CD14-positive monocyte (primary cell): Measurements from ENCODE around the gene FAM221B. TPM values are rescaled to one million over a fixed set of nuclear protein-coding genes. Genes with fewer than 3 reads are reported as not detected.
A peak's percentile ranks its signal among the peaks of the same experiment; 100 is the strongest.

Experiments used
- DNase-seq, 3 donors: peaks; one replicate each; pipeline ENCODE4 v3.0.0-alpha.2; 2011 to 2022
- H2AFZ ChIP-seq: 2 replicates; pipeline ENCODE4 v1.6.0; 2012; ENCODE audit warnings: mild to moderate bottlenecking, low read depth, low read length, inconsistent platforms; ENCODE audit not compliant: insufficient read depth, poor library complexity, severe bottlenecking
- H3K27ac ChIP-seq, 2 donors: 1 replicate in 1 of 2; 2 replicates in 1 of 2; pipeline ENCODE4 v1.5.1; 2012 to 2013; ENCODE audit warnings: low read length in 2 of 2, control low read depth in 1 of 2, inconsistent platforms in 1 of 2, low read depth in 1 of 2, mild to moderate bottlenecking in 1 of 2
- H3K27me3 ChIP-seq, 2 donors: one replicate each; pipeline versions ENCODE4 v1.6.0 to v1.6.1; 2011 to 2013; ENCODE audit warnings: low read length in 2 of 2; ENCODE audit not compliant: control insufficient read depth in 2 of 2, insufficient read depth in 2 of 2
- H3K36me3 ChIP-seq, 2 donors: replicated peaks in 1 of 2; 1 replicate in 1 of 2; 2 replicates in 1 of 2; pipeline versions ENCODE4 v1.5.1 to v1.6.1; 2012 to 2013; ENCODE audit warnings: low read length in 2 of 2, control low read depth in 1 of 2, inconsistent platforms in 1 of 2, mild to moderate bottlenecking in 1 of 2; ENCODE audit not compliant: insufficient read depth in 2 of 2, control insufficient read depth in 1 of 2
- H3K4me1 ChIP-seq, 2 donors: 1 replicate in 1 of 2; 2 replicates in 1 of 2; pipeline versions ENCODE4 v1.5.1 to v1.6.1; 2012 to 2013; ENCODE audit warnings: low read length in 2 of 2, control low read depth in 1 of 2, inconsistent platforms in 1 of 2, mild to moderate bottlenecking in 1 of 2, moderate library complexity in 1 of 2; ENCODE audit not compliant: insufficient read depth in 2 of 2, control insufficient read depth in 1 of 2
- H3K4me2 ChIP-seq: replicated peaks from 2 replicates; pipeline ENCODE3; 2012; ENCODE audit warnings: low read length, moderate library complexity, mild to moderate bottlenecking; ENCODE audit not compliant: poor library complexity, severe bottlenecking; ENCODE audit errors: extremely low read depth
- H3K4me3 ChIP-seq, 3 experiments: fragments of 200-600 bp in 1 of 3; sonication (generic) in 1 of 3; replicated peaks in 1 of 3; 1 replicate in 2 of 3; 2 replicates in 1 of 3; pipeline ENCODE4 v1.5.1; 2011 to 2013; ENCODE audit warnings: low read length in 3 of 3, mild to moderate bottlenecking in 3 of 3, control low read depth in 2 of 3, low read depth in 2 of 3, inconsistent platforms in 1 of 3, moderate library complexity in 1 of 3
- H3K79me2 ChIP-seq: 2 replicates; pipeline ENCODE4 v1.6.0; 2012; ENCODE audit warnings: mild to moderate bottlenecking, control low read depth, inconsistent platforms, low read length, moderate library complexity; ENCODE audit not compliant: insufficient read depth
- H3K9ac ChIP-seq: 2 replicates; pipeline ENCODE4 v1.6.0; 2017; ENCODE audit warnings: low read length, mild to moderate bottlenecking; ENCODE audit not compliant: insufficient read depth, poor library complexity, severe bottlenecking
- H3K9me3 ChIP-seq, 2 donors: replicated peaks in 1 of 2; 1 replicate in 1 of 2; 2 replicates in 1 of 2; pipeline versions ENCODE4 v1.5.1 to v1.6.1; 2012 to 2013; ENCODE audit warnings: low read length in 2 of 2, control low read depth in 1 of 2; ENCODE audit not compliant: control insufficient read depth in 1 of 2, insufficient read depth in 1 of 2
- H4K20me1 ChIP-seq: 2 replicates; pipeline ENCODE4 v1.6.0; 2012; ENCODE audit warnings: mild to moderate bottlenecking, low read length, control low read depth, moderate library complexity; ENCODE audit not compliant: insufficient read depth
- H3K27ac Mint-ChIP-seq, 7 donors: one replicate each; pipeline ENCODE4 v1.8.0; 2020; ENCODE audit warnings: mild to moderate bottlenecking in 7 of 7, mixed read lengths in 7 of 7, moderate library complexity in 6 of 7, inconsistent platforms in 2 of 7
- H3K27me3 Mint-ChIP-seq, 3 donors: one replicate each; pipeline ENCODE4 v1.8.0; 2021 to 2022; ENCODE audit warnings: low read depth in 3 of 3, mild to moderate bottlenecking in 3 of 3, mixed read lengths in 3 of 3, moderate library complexity in 3 of 3, inconsistent platforms in 1 of 3
- H3K36me3 Mint-ChIP-seq, 2 donors: one replicate each; pipeline ENCODE4 v1.8.0; 2020; ENCODE audit warnings: mixed read lengths in 2 of 2, inconsistent platforms in 1 of 2, mild to moderate bottlenecking in 1 of 2
- H3K4me1 Mint-ChIP-seq: one replicate; pipeline ENCODE4 v1.8.0; 2020; ENCODE audit warnings: mild to moderate bottlenecking, mixed read lengths
- H3K4me3 Mint-ChIP-seq, 2 donors: one replicate each; pipeline ENCODE4 v1.8.0; 2020; ENCODE audit warnings: mild to moderate bottlenecking in 2 of 2, mixed read lengths in 2 of 2, moderate library complexity in 1 of 2
- H3K9me3 Mint-ChIP-seq, 7 donors: one replicate each; pipeline ENCODE4 v1.8.0; 2020 to 2022; ENCODE audit warnings: mixed read lengths in 7 of 7, mild to moderate bottlenecking in 6 of 7, moderate library complexity in 6 of 7, inconsistent platforms in 2 of 7
- CTCF ChIP-seq: fragments of 200-600 bp; IDR thresholded peaks from one replicate; pipeline ENCODE4 v1.8.0; 2022; ENCODE audit warnings: antibody characterized with exemption, mild to moderate bottlenecking
- WGBS: methylation state at CpG from one replicate; pipeline ENCODE4 v1.1.5; 2013; ENCODE audit warnings: missing lambda C conversion rate; ENCODE audit not compliant: insufficient coverage; 5-methylcytosine and 5-hydroxymethylcytosine counted together
- intact Hi-C, 2 donors: fragments of 100-400 bp; cut with micrococcal nuclease; formaldehyde crosslinking; loops; one replicate each; pipeline versions ENCODE4 v1.15.0 to v1.15.1; 2023
- polyA plus RNA-seq, 3 donors: library from polyadenylated mRNA; depleted of rRNA in 1 of 3; unstranded in 2 of 3; stranded (reverse) in 1 of 3; fragments of 300-500 nt in 2 of 3; fragments of >200 nt in 1 of 3; fragmentation: Illumina TruSeq in 2 of 3; gene quantifications; 1 replicate in 2 of 3; 2 replicates in 1 of 3; pipeline ENCODE4 v1.2.3, GENCODE V29; 2012 to 2021

The FAM221B gene
- polyA plus RNA-seq, 3 donors, result 0.05 to 0.63 TPM; not detected in 1

GRCh38 chr9:35831040-35831439 is 2.5 kb upstream of the FAM221B start:
- H3K79me2 ChIP-seq, result peaks cover 4% of the 10 kb centered on the region
- H3K9ac ChIP-seq, result no peak overlapping the region
- peaks cover 6 to 10% of the 10 kb centered on the region in 2 donors for H3K36me3 Mint-ChIP-seq
- H3K27me3 ChIP-seq, result no peaks in the 10 kb centered on the region
- no peak for DNase-seq
- H3K27ac Mint-ChIP-seq, result peak overlapping the region in 2 of 7 donors; percentile 48 to 59
- TF ChIP-seq CTCF, result no peak
- H3K27me3 Mint-ChIP-seq, result peaks cover 18 to 20% (median 19%) of the 10 kb centered on the region in 3 donors
- H3K9me3 ChIP-seq, result no peaks in the 10 kb centered on the region
- H2AFZ ChIP-seq, result no peak overlapping the region
- H3K4me3 ChIP-seq, result peak overlapping the region in 1 of 3 experiments; percentile 6
- H3K4me1 Mint-ChIP-seq, result peaks cover 79% of the 10 kb centered on the region
- no peaks in the 10 kb centered on the region for H3K9me3 Mint-ChIP-seq
- 100% methylated on average over 2 of the region's 4 CpGs for WGBS
- H3K27ac ChIP-seq, result no peak overlapping the region
- intact Hi-C loops, result no loop called here
- peak overlapping the region in 1 of 2 donors; percentile 31 for H3K4me3 Mint-ChIP-seq
- peaks cover 71 to 80% of the 10 kb centered on the region in 2 donors for H3K4me1 ChIP-seq
- no peaks in the 10 kb centered on the region for H4K20me1 ChIP-seq
- H3K36me3 ChIP-seq, result no peaks in the 10 kb centered on the region
- H3K4me2 ChIP-seq, result no peak overlapping the region

GRCh38 chr9:35829764-35830096 is 1.2 kb upstream of the FAM221B start:
- H4K20me1 ChIP-seq, result no peaks in the 10 kb centered on the region
- DNase-seq, result no peak
- peaks cover 58 to 69% of the 10 kb centered on the region in 2 donors for H3K4me1 ChIP-seq
- no peak for TF ChIP-seq CTCF
- WGBS, result 86% methylated on average over 2 of the region's 2 CpGs
- Mint-ChIP-seq H3K4me3 (peak overlapping the region; percentile 69 to 89), H3K36me3 (peaks cover 5% of the 10 kb centered on the region in 2 donors), H3K4me1 (peaks cover 70% of the 10 kb centered on the region), H3K9me3 (no peaks in the 10 kb centered on the region), H3K27ac (peak overlapping the region; percentile 5 to 93 (median 82)), H3K27me3 (peaks cover 17 to 18% (median 18%) of the 10 kb centered on the region in 3 donors)
- H3K4me3 ChIP-seq, result peak overlapping the region; percentile 39 to 94 (median 67)
- peak overlapping the region; percentile 10 to 73 for H3K27ac ChIP-seq
- peak overlapping the region; percentile 98 for H2AFZ ChIP-seq
- intact Hi-C loops, result loop anchor here (2.0 to 5.0 kb wide), 4 partner anchors 15 to 97 kb away; partner anchors contain the start of genes CREB3 (in 1 of the 2), OR13J1 (in 1 of the 2) and TLN1 (in 1 of the 2)
- no peaks in the 10 kb centered on the region for H3K36me3 ChIP-seq
- no peaks in the 10 kb centered on the region for H3K9me3 ChIP-seq
- peak overlapping the region; percentile 75 for H3K9ac ChIP-seq
- peak overlapping the region; percentile 99 for H3K4me2 ChIP-seq
- H3K27me3 ChIP-seq, result no peaks in the 10 kb centered on the region
- peaks cover 4% of the 10 kb centered on the region for H3K79me2 ChIP-seq
